B cell (primary cell): ENCODE measurements around the gene CCHCR1. TPM values are rescaled to one million over a fixed set of nuclear protein-coding genes. Genes with fewer than 3 reads are reported as not detected.

Experiments
- ATAC-seq: fragments of 200-7000 bp; cut with Tn5 transposase; one replicate; pipeline ENCODE4 v1.10.0; 2021; ENCODE audit warnings: low read depth, mild to moderate bottlenecking, moderate number of reproducible peaks, moderate library complexity
- CTCF ChIA-PET: fragments of 350-600 bp; sonication (Branson Sonifier 250); formaldehyde crosslinking; loops from one replicate; lab custom pipeline; 2021; ENCODE audit warnings: antibody characterized with exemption, inconsistent platforms; lab: Charles Lee
- POLR2A ChIA-PET: fragments of 350-600 bp; sonication (Branson Sonifier 250); formaldehyde crosslinking; loops from one replicate; lab custom pipeline; 2021; ENCODE audit warnings: antibody characterized with exemption; lab: Charles Lee
- DNase-seq: peaks from one replicate; pipeline ENCODE4 v3.0.0; 2013
- H2AFZ ChIP-seq: 2 replicates; pipeline ENCODE4 v1.6.1; 2012; ENCODE audit warnings: mild to moderate bottlenecking, low read depth, low read length; ENCODE audit not compliant: insufficient read depth, poor library complexity, severe bottlenecking
- H3K27ac ChIP-seq, 2 donors: 1 replicate in 1 of 2; 2 replicates in 1 of 2; pipeline ENCODE4 v1.5.1; 2012 to 2013; ENCODE audit warnings: low read length in 2 of 2, mild to moderate bottlenecking in 2 of 2, moderate library complexity in 1 of 2
- H3K27me3 ChIP-seq, 4 experiments: fragments of 200-600 bp in 1 of 4; sonication (generic) in 1 of 4; replicated peaks in 1 of 4; 1 replicate in 2 of 4; 2 replicates in 2 of 4; pipeline versions ENCODE4 v1.6.1 to v1.7.0; 2013 to 2016; ENCODE audit warnings: low read length in 3 of 4, mild to moderate bottlenecking in 2 of 4, mixed read lengths in 1 of 4, moderate library complexity in 1 of 4; ENCODE audit not compliant: insufficient read depth in 4 of 4, control insufficient read depth in 3 of 4; ENCODE audit errors: control extremely low read depth in 1 of 4
- H3K36me3 ChIP-seq, 2 experiments: replicated peaks in 1 of 2; 1 replicate in 1 of 2; 2 replicates in 1 of 2; pipeline versions ENCODE4 v1.6.1 to v1.7.1; 2013; ENCODE audit warnings: low read length in 1 of 2; ENCODE audit not compliant: insufficient read depth in 2 of 2, control insufficient read depth in 1 of 2; ENCODE audit errors: control extremely low read depth in 1 of 2, extremely low read depth in 1 of 2
- H3K4me1 ChIP-seq, 2 donors: fragments of 200-600 bp in 1 of 2; sonication (generic) in 1 of 2; 1 replicate in 1 of 2; 2 replicates in 1 of 2; pipeline versions ENCODE4 v1.5.1 to v1.6.1; 2013 to 2017; ENCODE audit warnings: low read length in 2 of 2; ENCODE audit not compliant: control insufficient read depth in 2 of 2, insufficient read depth in 2 of 2
- H3K4me2 ChIP-seq: replicated peaks from 2 replicates; pipeline ENCODE3; 2012; ENCODE audit warnings: mild to moderate bottlenecking, low read depth, low read length; ENCODE audit not compliant: poor library complexity, severe bottlenecking
- H3K4me3 ChIP-seq, 5 experiments: fragments of 200-600 bp in 1 of 5; sonication (generic) in 1 of 5; 1 replicate in 3 of 5; 2 replicates in 2 of 5; pipeline versions ENCODE4 v1.5.1 to v1.7.0; 2011 to 2016; ENCODE audit warnings: low read length in 4 of 5, mild to moderate bottlenecking in 4 of 5, low read depth in 2 of 5, control low read depth in 1 of 5, moderate library complexity in 1 of 5; ENCODE audit not compliant: insufficient read depth in 1 of 5; ENCODE audit errors: control extremely low read depth in 1 of 5, extremely low read depth in 1 of 5
- H3K79me2 ChIP-seq: fragments of 200-600 bp; sonication (generic); one replicate; pipeline ENCODE4 v1.6.0; 2016; ENCODE audit warnings: low read length; ENCODE audit not compliant: control insufficient read depth, insufficient read depth
- H3K9ac ChIP-seq: fragments of 200-600 bp; sonication (generic); 2 replicates; pipeline ENCODE4 v1.6.1; 2017; ENCODE audit warnings: mild to moderate bottlenecking, low read length, moderate library complexity
- H3K9me3 ChIP-seq, 3 donors: one replicate each; pipeline versions ENCODE4 v1.6.1 to v1.7.1; 2013; ENCODE audit warnings: low read length in 2 of 3; ENCODE audit not compliant: control insufficient read depth in 2 of 3, insufficient read depth in 1 of 3; ENCODE audit errors: control extremely low read depth in 1 of 3
- H4K20me1 ChIP-seq: 2 replicates; pipeline ENCODE4 v1.6.0; 2012; ENCODE audit warnings: mild to moderate bottlenecking, low read length; ENCODE audit not compliant: insufficient read depth, control insufficient read depth, poor library complexity, severe bottlenecking
- H3K27ac Mint-ChIP-seq: one replicate; pipeline ENCODE4 v1.8.0; 2021; ENCODE audit warnings: mixed read lengths
- H3K27me3 Mint-ChIP-seq: one replicate; pipeline ENCODE4 v1.8.0; 2021; ENCODE audit warnings: mixed read lengths
- H3K4me1 Mint-ChIP-seq: one replicate; pipeline ENCODE4 v1.8.0; 2021; ENCODE audit warnings: mixed read lengths
- H3K4me3 Mint-ChIP-seq: one replicate; pipeline ENCODE4 v1.8.0; 2021; ENCODE audit warnings: mixed read lengths
- H3K9me3 Mint-ChIP-seq: one replicate; pipeline ENCODE4 v1.8.0; 2022; ENCODE audit warnings: mixed read lengths; ENCODE audit not compliant: insufficient read depth
- CTCF ChIP-seq: fragments of 200-600 bp; IDR thresholded peaks from one replicate; pipeline ENCODE4 v1.8.0; 2022; ENCODE audit warnings: antibody characterized with exemption, mild to moderate bottlenecking
- EZH2 ChIP-seq: IDR thresholded peaks from 2 replicates; pipeline ENCODE4 v1.6.1; 2012; ENCODE audit warnings: borderline replicate concordance, low read depth, mild to moderate bottlenecking, moderate library complexity, low read length; ENCODE audit not compliant: insufficient read depth, poor library complexity, severe bottlenecking
- WGBS: methylation state at CpG from one replicate; pipeline ENCODE4 v1.1.5; 2013; ENCODE audit warnings: missing lambda C conversion rate; ENCODE audit not compliant: insufficient coverage; 5-methylcytosine and 5-hydroxymethylcytosine counted together
- intact Hi-C: fragments of 100-400 bp; cut with micrococcal nuclease; formaldehyde crosslinking; loops from one replicate; pipeline ENCODE4 v1.10.0; 2022
- polyA plus RNA-seq: library from polyadenylated mRNA; depleted of rRNA; stranded (reverse); fragments of >200 nt; gene quantifications from 2 replicates; pipeline ENCODE4 v1.2.3, GENCODE V29; 2012
- small RNA-seq: library from RNA; depleted of rRNA; stranded (forward); fragments of <200 nt; gene quantifications from one replicate; pipeline ENCODE3, GENCODE V24; 2012; ENCODE audit warnings: low replicate concordance, low read depth; ENCODE audit not compliant: insufficient read length
- total RNA-seq, 2 donors: library from RNA; stranded (reverse); fragments of 120-200 nt in 1 of 2; gene quantifications; 1 replicate in 1 of 2; 2 replicates in 1 of 2; pipeline versions ENCODE4 v1.2.3 to v1.2.4, GENCODE V29; 2013 to 2022

Gene CCHCR1
- total and polyA plus RNA-seq, 2 donors (not counting 1 experiment from before 2014, with no cell fraction given): 17.0 to 34.7 TPM

- no peaks in the 10 kb centered on the region for H3K79me2 ChIP-seq
- H3K9ac ChIP-seq: no peak overlapping the region
- no peak overlapping the region for H3K27ac ChIP-seq
- Mint-ChIP-seq H3K4me3 (no peak overlapping the region), H3K27ac (peak overlapping the region; percentile 65), H3K9me3 (no peaks in the 10 kb centered on the region), H3K4me1 (peaks cover 16% of the 10 kb centered on the region), H3K27me3 (no peaks in the 10 kb centered on the region)
- H3K4me2 ChIP-seq: no peak overlapping the region
- H3K9me3 ChIP-seq: no peaks in the 10 kb centered on the region
- H4K20me1 ChIP-seq: no peaks in the 10 kb centered on the region
- no peak for DNase-seq
- no peak for ATAC-seq
- ChIA-PET POLR2A (interaction anchor here (0.6 kb wide), 1 partner anchor 708 kb away, joined by 3 read pairs; no protein-coding TSS in a partner anchor), CTCF (interaction anchor here (0.6 to 2.2 kb wide), 7 partner anchors 9 to 271 kb away, joined by 3 to 19 read pairs (median 4); no protein-coding TSS in a partner anchor)
- intact Hi-C loops: no loop called here
- H3K27me3 ChIP-seq: no peaks in the 10 kb centered on the region
- TF ChIP-seq EZH2 (no peak), CTCF (no peak)
- H3K4me3 ChIP-seq: no peak overlapping the region
- H2AFZ ChIP-seq: no peak overlapping the region
- peaks cover 13 to 16% of the 10 kb centered on the region in 2 donors for H3K4me1 ChIP-seq
- WGBS: 98% methylated on average over 6 of the region's 12 CpGs
- no peaks in the 10 kb centered on the region for H3K36me3 ChIP-seq
These were observed 64.7 kb downstream of the CCHCR1 start for GRCh38 chr6:31092769-31093505.

Small RNAs within 50 kb of the gene (small RNA-seq; reads per million reads assigned to genes)
- gene POLR2LP1: not detected

Other genes with a start within 250 kb of the CCHCR1 start
- 38.4 and 44.7 TPM in 2 replicates for gene GTF2H4, start 249.6 kb downstream of the CCHCR1 start, total RNA-seq
- gene GTF2H4, start 249.6 kb downstream of the CCHCR1 start, polyA plus RNA-seq: 22.4 and 30.2 TPM in 2 replicates
- gene VARS2, start 243.6 kb downstream of the CCHCR1 start, total RNA-seq: 41.0 and 41.6 TPM in 2 replicates
- gene VARS2, start 243.6 kb downstream of the CCHCR1 start, polyA plus RNA-seq: 27.1 and 34.5 TPM in 2 replicates
- not detected in 2 replicates for gene SFTA2, start 225.6 kb downstream of the CCHCR1 start, total RNA-seq
- not detected in 2 replicates for gene SFTA2, start 225.6 kb downstream of the CCHCR1 start, polyA plus RNA-seq
- gene MUCL3, start 216.8 kb downstream of the CCHCR1 start, total RNA-seq: not detected in 2 replicates
- gene MUCL3, start 216.8 kb downstream of the CCHCR1 start, polyA plus RNA-seq: not detected in 2 replicates
- not detected in 2 replicates for gene MUC21, start 174.1 kb downstream of the CCHCR1 start, total RNA-seq
- not detected in 2 replicates for gene MUC21, start 174.1 kb downstream of the CCHCR1 start, polyA plus RNA-seq
- gene MUC22, start 147.3 kb downstream of the CCHCR1 start, total RNA-seq: not detected in 2 replicates
- not detected in 2 replicates for gene MUC22, start 147.3 kb downstream of the CCHCR1 start, polyA plus RNA-seq
- not detected in 2 replicates for gene C6orf15, start 45.2 kb downstream of the CCHCR1 start, total RNA-seq
- gene C6orf15, start 45.2 kb downstream of the CCHCR1 start, polyA plus RNA-seq: not detected in 2 replicates
- not detected in 2 replicates for gene PSORS1C1, start 43.0 kb downstream of the CCHCR1 start, total RNA-seq
- gene PSORS1C1, start 43.0 kb downstream of the CCHCR1 start, polyA plus RNA-seq: not detected in 2 replicates
- gene CDSN, start 37.4 kb downstream of the CCHCR1 start, total RNA-seq: not detected in 2 replicates
- not detected in 2 replicates for gene CDSN, start 37.4 kb downstream of the CCHCR1 start, polyA plus RNA-seq
- gene PSORS1C2, start 18.7 kb downstream of the CCHCR1 start, total RNA-seq: not detected in 2 replicates
- gene PSORS1C2, start 18.7 kb downstream of the CCHCR1 start, polyA plus RNA-seq: not detected in 2 replicates
- gene TCF19, start 787 bp upstream of the CCHCR1 start, total RNA-seq: 9.8 and 10.4 TPM in 2 replicates
- gene TCF19, start 787 bp upstream of the CCHCR1 start, polyA plus RNA-seq: 5.5 and 10.0 TPM in 2 replicates
- gene POU5F1, start 12.9 kb upstream of the CCHCR1 start, total RNA-seq: 0.76 and 0.83 TPM in 2 replicates
- 0.26 and 0.88 TPM in 2 replicates for gene POU5F1, start 12.9 kb upstream of the CCHCR1 start, polyA plus RNA-seq
- gene HLA-C, start 114.3 kb upstream of the CCHCR1 start, total RNA-seq: 972 and 998 TPM in 2 replicates
- 1,983 and 2,212 TPM in 2 replicates for gene HLA-C, start 114.3 kb upstream of the CCHCR1 start, polyA plus RNA-seq
- gene HLA-B, start 199.4 kb upstream of the CCHCR1 start, total RNA-seq: 3,910 and 4,028 TPM in 2 replicates
- 4,233 and 7,345 TPM in 2 replicates for gene HLA-B, start 199.4 kb upstream of the CCHCR1 start, polyA plus RNA-seq
- 13.9 and 17.1 TPM in 2 replicates for gene MICA, start 245.8 kb upstream of the CCHCR1 start, total RNA-seq
- gene MICA, start 245.8 kb upstream of the CCHCR1 start, polyA plus RNA-seq: 19.8 and 28.5 TPM in 2 replicates